ENCODE data around the gene MXI1.
A peak's percentile ranks its signal among the peaks of the same experiment; 100 is the strongest.
"Not testable (repeated sequence)": the region's sequence is repeated elsewhere in the genome, so short reads cannot be mapped to it uniquely, and the experiment has no call there.

The MXI1 gene

DNA sequence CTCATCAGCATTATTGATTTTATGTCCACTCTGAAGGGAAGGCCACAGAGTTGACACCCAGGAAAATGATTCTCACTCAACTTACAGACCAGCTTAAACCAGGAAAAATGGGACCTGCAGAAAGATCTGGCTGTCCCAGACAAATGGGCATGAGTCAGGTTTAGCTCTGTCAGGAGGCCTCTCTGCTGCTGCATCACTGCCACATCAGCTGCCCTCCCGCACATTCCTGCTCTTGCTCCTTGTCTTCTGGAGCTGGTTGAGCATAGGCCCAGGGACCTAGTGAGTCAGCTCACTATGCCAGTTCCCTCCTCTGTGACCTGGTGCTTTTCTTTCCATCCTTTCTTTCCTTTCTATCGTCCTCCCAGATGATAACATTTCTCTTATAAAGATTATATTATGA, 116.1 kb downstream of the MXI1 start:
- in situ Hi-C loops (cut with MboI; ENCODE audit: low sequenced_read_pairs) = no loop called here
- Histone ChIP-seq H3K36me3 (replicated peaks) (no peaks in the 10 kb centered on the region), H3K27me3 (ENCODE audit: low read depth) (peaks cover 10% of the 10 kb centered on the region; the same call in 1 of the 2 replicates), H3K9me3 (no peaks in the 10 kb centered on the region), H3K4me3 (no peak overlapping the region), H3K4me1 (no peaks in the 10 kb centered on the region)
- no peak for DNase-seq (ENCODE audit: low spot score in 2 of 2)

GRCh38 chr10:110324201-110324804, 116.9 kb downstream of the MXI1 start:
- Histone ChIP-seq H3K36me3 (replicated peaks) (no peaks in the 10 kb centered on the region), H3K9me3 (no peaks in the 10 kb centered on the region), H3K4me3 (no peak overlapping the region), H3K4me1 (no peaks in the 10 kb centered on the region), H3K27me3 (ENCODE audit: low read depth) (peaks cover 10% of the 10 kb centered on the region; the same call in 1 of the 2 replicates)
- in situ Hi-C loops (cut with MboI; ENCODE audit: low sequenced_read_pairs) = no loop called here
- no peak for DNase-seq (ENCODE audit: low spot score in 2 of 2)

GRCh38 chr10:110324805-110325280, 117.4 kb downstream of the MXI1 start:
- peaks cover 10% of the 10 kb centered on the region; the same call in 1 of the 2 replicates for H3K27me3 ChIP-seq (ENCODE audit: low read depth)
- H3K9me3 ChIP-seq = no peaks in the 10 kb centered on the region
- in situ Hi-C loops (cut with MboI; ENCODE audit: low sequenced_read_pairs) = no loop called here
- DNase-seq (ENCODE audit: low spot score in 2 of 2) = no peak
- H3K4me1 ChIP-seq = no peaks in the 10 kb centered on the region
- H3K4me3 ChIP-seq = no peak overlapping the region
- no peaks in the 10 kb centered on the region for H3K36me3 ChIP-seq (replicated peaks)

DNA sequence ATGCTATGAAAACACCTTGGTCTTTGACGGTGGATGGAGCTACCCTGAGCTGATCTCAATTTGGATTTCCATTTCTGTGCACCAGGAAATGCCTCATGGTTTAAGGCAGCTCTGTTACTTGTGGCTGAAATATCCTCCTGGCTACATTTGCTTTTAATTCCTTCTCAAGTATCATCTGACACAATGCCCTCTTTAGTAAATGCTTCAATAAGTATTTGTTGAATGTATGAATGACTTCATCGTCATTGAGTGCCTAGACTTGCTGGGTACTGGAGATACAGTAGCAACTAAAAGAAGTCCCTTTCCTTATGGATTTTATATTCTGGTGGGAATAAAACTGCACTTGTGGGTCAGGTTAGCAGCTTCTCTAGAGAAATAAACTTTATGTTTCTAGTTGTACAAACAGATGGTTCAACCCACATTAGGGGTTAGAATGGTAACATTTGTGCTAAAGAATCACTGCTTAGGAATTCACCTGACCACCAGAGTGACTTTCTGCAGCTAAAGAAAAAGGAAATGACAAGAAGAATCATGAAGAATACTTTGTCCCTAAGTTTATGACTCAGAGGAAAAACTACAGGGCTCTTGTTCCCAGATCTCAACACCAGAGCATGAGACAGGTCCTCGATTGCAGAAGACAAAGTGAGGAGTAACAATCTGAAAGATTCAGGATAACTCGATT, 119.1 kb downstream of the MXI1 start:
- DNase-seq (ENCODE audit: low spot score in 2 of 2) = no peak
- no peaks in the 10 kb centered on the region for H3K36me3 ChIP-seq (replicated peaks)

GRCh38 chr10:110327262-110327914, 120.0 kb downstream of the MXI1 start:
- peaks cover 10% of the 10 kb centered on the region; the same call in 1 of the 2 replicates for H3K27me3 ChIP-seq (ENCODE audit: low read depth)
- no peaks in the 10 kb centered on the region for H3K36me3 ChIP-seq (replicated peaks)
- H3K9me3 ChIP-seq = no peaks in the 10 kb centered on the region; the same call in 1 of the 2 replicates
- H3K4me3 ChIP-seq = no peak overlapping the region
- in situ Hi-C loops (cut with MboI; ENCODE audit: low sequenced_read_pairs) = no loop called here
- DNase-seq (ENCODE audit: low spot score in 2 of 2) = no peak
- no peaks in the 10 kb centered on the region for H3K4me1 ChIP-seq

More for the DNA sequence above, 119.1 kb downstream of the MXI1 start:
- no peaks in the 10 kb centered on the region for H3K4me1 ChIP-seq
- H3K9me3 ChIP-seq = no peaks in the 10 kb centered on the region
- in situ Hi-C loops (cut with MboI; ENCODE audit: low sequenced_read_pairs) = no loop called here
- no peak overlapping the region for H3K4me3 ChIP-seq
- peaks cover 10% of the 10 kb centered on the region; the same call in 1 of the 2 replicates for H3K27me3 ChIP-seq (ENCODE audit: low read depth)

- H3K36me3 ChIP-seq (replicated peaks) = no peaks in the 10 kb centered on the region
- in situ Hi-C loops (cut with MboI; ENCODE audit: low sequenced_read_pairs) = no loop called here
- no peaks in the 10 kb centered on the region for H3K4me1 ChIP-seq
- no peak overlapping the region for H3K4me3 ChIP-seq
- H3K9me3 ChIP-seq = no peaks in the 10 kb centered on the region; the same call in 1 of the 2 replicates
- peaks cover 8% of the 10 kb centered on the region; the same call in 1 of the 2 replicates for H3K27me3 ChIP-seq (ENCODE audit: low read depth)
- no peak for DNase-seq (ENCODE audit: low spot score in 2 of 2)
Observed at GRCh38 chr10:110330675-110331074, 123.3 kb downstream of the MXI1 start.

GRCh38 chr10:110331226-110331795, 123.9 kb downstream of the MXI1 start:
- in situ Hi-C loops (cut with MboI; ENCODE audit: low sequenced_read_pairs); H3K4me1 ChIP-seq; H3K36me3 ChIP-seq (replicated peaks); DNase-seq (ENCODE audit: low spot score in 2 of 2); H3K4me3 ChIP-seq; H3K9me3 ChIP-seq; H3K27me3 ChIP-seq (ENCODE audit: low read depth): not testable (repeated sequence)

- in situ Hi-C loops (cut with MboI; ENCODE audit: low sequenced_read_pairs) = no loop called here
- H3K9me3 ChIP-seq = no peaks in the 10 kb centered on the region; the same call in 1 of the 2 replicates
- H3K27me3 ChIP-seq (ENCODE audit: low read depth) = 0 out of 2 replicates have a peak, but pooled peaks cover 3% of the 10 kb centered on the region
- no peaks in the 10 kb centered on the region for H3K4me1 ChIP-seq
- DNase-seq (ENCODE audit: low spot score in 2 of 2) = no peak
- H3K4me3 ChIP-seq = no peak overlapping the region
- no peaks in the 10 kb centered on the region for H3K36me3 ChIP-seq (replicated peaks)
Observed at GRCh38 chr10:110334061-110334656, 126.8 kb downstream of the MXI1 start.

GRCh38 chr10:110335314-110336064, 128.1 kb downstream of the MXI1 start:
- DNase-seq (ENCODE audit: low spot score in 2 of 2) = no peak

DNA sequence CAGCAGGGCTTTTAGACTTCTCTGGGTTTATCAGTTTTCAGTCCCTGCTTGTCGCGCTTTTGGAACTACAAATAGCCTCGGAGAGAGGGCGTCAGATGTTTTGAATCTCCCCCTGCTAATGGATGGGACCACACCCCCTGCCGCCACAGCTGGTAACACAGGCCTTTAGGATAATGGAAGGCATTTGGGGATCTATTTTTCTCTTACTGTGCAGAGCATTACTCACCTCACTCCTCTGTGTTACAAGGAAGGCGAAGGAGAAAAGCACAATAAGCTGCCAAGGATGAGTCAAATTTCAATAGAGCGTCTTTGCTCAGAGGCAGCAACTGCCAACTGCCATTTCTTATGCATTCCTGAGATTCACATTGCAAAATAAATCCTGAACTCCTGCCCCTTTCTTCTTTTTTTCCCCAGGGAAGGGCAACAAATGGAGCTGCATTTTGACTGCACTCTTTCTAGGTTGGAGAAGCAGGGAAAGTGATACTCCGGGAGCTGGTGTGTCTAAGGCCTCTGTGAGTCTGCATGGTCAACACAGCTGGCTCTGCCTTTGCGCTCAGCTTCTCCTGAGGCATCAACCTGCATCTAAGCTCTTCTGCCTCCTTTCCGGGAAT, 128.8 kb downstream of the MXI1 start:
- Histone ChIP-seq H3K4me3 (no peak overlapping the region), H3K36me3 (replicated peaks) (no peaks in the 10 kb centered on the region), H3K9me3 (no peaks in the 10 kb centered on the region; the same call in 1 of the 2 replicates)

More at GRCh38 chr10:110335314-110336064, 128.1 kb downstream of the MXI1 start:
- no peak overlapping the region for H3K4me3 ChIP-seq
- H3K4me1 ChIP-seq = no peaks in the 10 kb centered on the region
- no peaks in the 10 kb centered on the region; the same call in 1 of the 2 replicates for H3K9me3 ChIP-seq
- in situ Hi-C loops (cut with MboI; ENCODE audit: low sequenced_read_pairs) = no loop called here
- H3K36me3 ChIP-seq (replicated peaks) = no peaks in the 10 kb centered on the region
- H3K27me3 ChIP-seq (ENCODE audit: low read depth) = 0 out of 2 replicates have a peak, but pooled peaks cover 3% of the 10 kb centered on the region

More for the DNA sequence above, 128.8 kb downstream of the MXI1 start:
- peaks cover 7% of the 10 kb centered on the region; the same call in 1 of the 2 replicates for H3K27me3 ChIP-seq (ENCODE audit: low read depth)
- DNase-seq (ENCODE audit: low spot score in 2 of 2) = peak; percentile 19 to 30
- H3K4me1 ChIP-seq = no peaks in the 10 kb centered on the region
- in situ Hi-C loops (cut with MboI; ENCODE audit: low sequenced_read_pairs) = no loop called here

All from HAP-1 (cell line).